SU-DHL-6 (cell line): ENCODE results near the gene BTG4.

Experiments used
- H2AFZ ChIP-seq: fragments of 200-600 bp; sonication (generic); 2 replicates; pipeline ENCODE4 v1.6.1; 2014; ENCODE audit warnings: low read depth, mild to moderate bottlenecking, moderate library complexity, mixed read lengths, antibody characterized with exemption, low read length; ENCODE audit not compliant: severe bottlenecking
- H3F3A ChIP-seq: fragments of 200-600 bp; shearing (Covaris generic); 2 replicates; pipeline ENCODE4 v1.6.0; 2016; ENCODE audit warnings: antibody characterized with exemption, mild to moderate bottlenecking; ENCODE audit not compliant: insufficient read depth
- H3K27ac ChIP-seq: fragments of 200-600 bp; sonication (generic); 2 replicates; pipeline ENCODE4 v1.5.1; 2016; ENCODE audit warnings: low read depth, mild to moderate bottlenecking, low read length, moderate library complexity, mixed read lengths
- H3K27me3 ChIP-seq: fragments of 200-600 bp; sonication (generic), shearing (Covaris generic); 2 replicates; pipeline ENCODE4 v1.6.0; 2014; ENCODE audit warnings: mild to moderate bottlenecking, low read length
- H3K36me3 ChIP-seq: fragments of 200-600 bp; sonication (generic); 2 replicates; pipeline ENCODE4 v1.6.1; 2014; ENCODE audit warnings: mild to moderate bottlenecking, low read length, mixed read lengths
- H3K4me2 ChIP-seq: fragments of 300-600, 200-600 bp; shearing (Covaris generic), sonication (generic); 2 replicates; pipeline ENCODE4 v1.6.0; 2014; ENCODE audit warnings: low read length, low read depth, mild to moderate bottlenecking; ENCODE audit not compliant: poor library complexity, severe bottlenecking
- H3K4me3 ChIP-seq: fragments of 200-600 bp; sonication (generic); 2 replicates; pipeline ENCODE4 v1.5.1; 2014; ENCODE audit warnings: antibody characterized with exemption, low read length, mild to moderate bottlenecking, mixed read lengths; ENCODE audit not compliant: insufficient read depth, poor library complexity, severe bottlenecking
- H3K79me2 ChIP-seq: fragments of 200-600 bp; sonication (generic); 2 replicates; pipeline ENCODE4 v1.6.1; 2014; ENCODE audit warnings: mild to moderate bottlenecking, low read length, moderate library complexity; ENCODE audit not compliant: insufficient read depth
- H3K9ac ChIP-seq: fragments of 200-600 bp; sonication (generic); 2 replicates; pipeline ENCODE4 v1.7.0; 2014; ENCODE audit warnings: mild to moderate bottlenecking, low read length
- H3K9me2 ChIP-seq: fragments of 200-600 bp; sonication (generic); replicated peaks from 2 replicates; pipeline ENCODE4 v1.6.1; 2014; ENCODE audit warnings: low read length; ENCODE audit not compliant: insufficient read depth
- H3K9me3 ChIP-seq: fragments of 200-600 bp; sonication (generic); 2 replicates; pipeline ENCODE4 v1.6.1; 2014; ENCODE audit warnings: low read length, mixed read lengths; ENCODE audit not compliant: insufficient read depth
- H4K20me1 ChIP-seq: fragments of 200-600 bp; sonication (generic); 2 replicates; pipeline ENCODE4 v1.6.1; 2014; ENCODE audit warnings: low read depth, mild to moderate bottlenecking, antibody characterized with exemption, low read length, moderate library complexity, mixed read lengths
- CTCF ChIP-seq: fragments of 200-600 bp; sonication (generic); IDR thresholded peaks from one replicate; pipeline ENCODE4 v1.5.1; 2017; ENCODE audit warnings: antibody characterized with exemption, mild to moderate bottlenecking, low read length, moderate library complexity; ENCODE audit not compliant: insufficient read depth, poor library complexity, severe bottlenecking
- EZH2phosphoT487 ChIP-seq: fragments of 200-600 bp; sonication (generic), shearing (Covaris generic); conservative IDR thresholded peaks from 2 replicates; pipeline ENCODE4 v1.6.1; 2018; ENCODE audit warnings: mild to moderate bottlenecking, antibody characterized with exemption, low read length, moderate library complexity, mixed read lengths

Gene BTG4

GRCh38 chr11:111549196-111549868 is 37.1 kb upstream of the BTG4 start:
- Histone ChIP-seq H3K9me2 (no peaks in the 10 kb centered on the region), H3F3A (no peaks in the 10 kb centered on the region), H3K27me3 (no peaks in the 10 kb centered on the region), H3K79me2 (no peaks in the 10 kb centered on the region), H3K27ac (no peak overlapping the region), H3K9me3 (no peaks in the 10 kb centered on the region), H2AFZ (no peak overlapping the region), H3K36me3 (no peaks in the 10 kb centered on the region), H3K4me3 (no peak overlapping the region), H3K4me2 (no peak overlapping the region), H3K9ac (no peak overlapping the region), H4K20me1 (no peaks in the 10 kb centered on the region)
- TF ChIP-seq EZH2phosphoT487 (no peak), CTCF (no peak)

GRCh38 chr11:111548525-111548924 is 36.3 kb upstream of the BTG4 start:
- no peaks in the 10 kb centered on the region for H3K27me3 ChIP-seq
- H4K20me1 ChIP-seq, result no peaks in the 10 kb centered on the region
- TF ChIP-seq CTCF (no peak), EZH2phosphoT487 (no peak)
- no peaks in the 10 kb centered on the region for H3K79me2 ChIP-seq
- no peak overlapping the region for H3K27ac ChIP-seq
- no peak overlapping the region for H3K4me3 ChIP-seq
- no peak overlapping the region for H2AFZ ChIP-seq
- H3F3A ChIP-seq, result no peaks in the 10 kb centered on the region
- no peaks in the 10 kb centered on the region for H3K9me3 ChIP-seq
- H3K9ac ChIP-seq, result no peak overlapping the region
- no peaks in the 10 kb centered on the region for H3K9me2 ChIP-seq
- no peak overlapping the region for H3K4me2 ChIP-seq
- H3K36me3 ChIP-seq, result no peaks in the 10 kb centered on the region

GRCh38 chr11:111542606-111543275 is 30.6 kb upstream of the BTG4 start:
- no peaks in the 10 kb centered on the region for H3K27me3 ChIP-seq
- H3K4me2 ChIP-seq, result no peak overlapping the region
- H3K9ac ChIP-seq, result no peak overlapping the region
- no peaks in the 10 kb centered on the region for H3K9me2 ChIP-seq
- no peaks in the 10 kb centered on the region for H3K9me3 ChIP-seq
- no peaks in the 10 kb centered on the region for H4K20me1 ChIP-seq
- H2AFZ ChIP-seq, result no peak overlapping the region
- no peaks in the 10 kb centered on the region for H3K79me2 ChIP-seq
- TF ChIP-seq EZH2phosphoT487 (no peak), CTCF (no peak)
- no peaks in the 10 kb centered on the region for H3F3A ChIP-seq
- no peaks in the 10 kb centered on the region for H3K36me3 ChIP-seq
- H3K4me3 ChIP-seq, result no peak overlapping the region
- H3K27ac ChIP-seq, result no peak overlapping the region
